HG03432 (cell line): Measurements from ENCODE around the gene RTN4R.

Experiments used
- ATAC-seq: cut with Tn5 transposase; IDR thresholded peaks from one replicate; pipeline ENCODE4 v1.9.1; 2021; ENCODE audit warnings: mild to moderate bottlenecking, moderate library complexity; ENCODE audit not compliant: unreplicated experiment

The RTN4R gene

GRCh38 chr22:20231514-20232236 is 36.4 kb downstream of the RTN4R start:
- ATAC-seq, result no peak

- no peak for ATAC-seq
Observed at GRCh38 chr22:20230777-20231420, 37.2 kb downstream of the RTN4R start.

GRCh38 chr22:20229916-20230775 is 38.0 kb downstream of the RTN4R start:
- no peak for ATAC-seq

- ATAC-seq, result no peak
Observed at GRCh38 chr22:20228939-20229272, 39.2 kb downstream of the RTN4R start.

GRCh38 chr22:20228055-20228938 is 39.8 kb downstream of the RTN4R start:
- no peak for ATAC-seq

GRCh38 chr22:20227363-20227762 is 40.8 kb downstream of the RTN4R start:
- no peak for ATAC-seq

- no peak for ATAC-seq
Observed at GRCh38 chr22:20226760-20227350, 41.3 kb downstream of the RTN4R start.

- no peak for ATAC-seq
Observed at GRCh38 chr22:20226077-20226716, 41.9 kb downstream of the RTN4R start.

GRCh38 chr22:20225693-20225966 is 42.5 kb downstream of the RTN4R start:
- ATAC-seq, result no peak

- ATAC-seq, result no peak
Observed at GRCh38 chr22:20224917-20225692, 43.0 kb downstream of the RTN4R start.

- ATAC-seq, result no peak
Observed at GRCh38 chr22:20224256-20224626, 43.9 kb downstream of the RTN4R start.

- ATAC-seq, result no peak
Observed at GRCh38 chr22:20223421-20224255, 44.5 kb downstream of the RTN4R start.

- ATAC-seq, result no peak
Observed at GRCh38 chr22:20222764-20223420, 45.2 kb downstream of the RTN4R start.

- no peak for ATAC-seq
Observed at GRCh38 chr22:20221421-20222340, 46.4 kb downstream of the RTN4R start.

GRCh38 chr22:20220629-20221026 is 47.5 kb downstream of the RTN4R start:
- no peak for ATAC-seq

GRCh38 chr22:20219667-20220628 is 48.2 kb downstream of the RTN4R start:
- ATAC-seq, result no peak
